ENCODE results near the gene PIK3R5.
"Not testable (repeated sequence)": the region's sequence is repeated elsewhere in the genome, so short reads cannot be mapped to it uniquely, and the experiment has no call there.

The PIK3R5 gene

DNA sequence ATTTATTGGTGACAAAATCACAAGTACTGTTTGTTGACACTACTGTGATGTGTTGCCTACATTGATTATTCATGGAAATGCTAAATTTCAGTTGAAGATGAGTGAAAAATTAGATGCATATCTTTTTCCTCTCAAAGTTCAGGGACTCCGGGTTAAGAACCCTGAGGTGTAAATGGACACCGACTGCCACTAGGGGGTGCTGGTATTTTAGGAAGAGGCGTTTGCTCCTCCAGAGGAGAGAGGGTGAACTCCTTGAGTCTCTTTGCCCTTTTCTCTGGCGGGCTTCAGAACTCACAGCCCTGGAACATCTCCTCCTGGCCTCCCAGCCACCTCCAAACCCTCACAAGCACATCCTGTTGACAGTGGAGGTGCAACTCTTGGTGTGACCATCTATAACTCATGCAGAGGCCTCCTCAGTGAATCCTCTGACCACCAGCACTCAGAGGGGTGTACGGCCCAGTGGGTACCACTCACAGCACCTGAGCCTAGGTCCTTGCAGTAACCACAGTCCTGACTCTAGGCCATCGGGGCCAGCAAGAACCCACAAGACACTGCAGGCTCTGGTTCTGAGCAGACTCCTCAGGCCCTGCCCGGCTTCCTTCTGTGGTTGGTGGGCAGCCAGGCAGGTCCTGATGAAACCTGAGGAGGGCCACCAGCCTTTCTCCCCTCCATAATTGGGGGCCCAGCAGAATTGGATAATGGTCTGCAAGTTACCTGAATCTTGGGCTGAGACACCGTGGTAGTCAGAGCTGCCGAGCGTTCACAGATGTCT, 26.2 kb upstream of the PIK3R5 start:
- Histone ChIP-seq H3K27ac (no peak overlapping the region), H3K36me3 (replicated peaks) (no peaks in the 10 kb centered on the region), H3K4me3 (ENCODE audit: low read depth, low read length) (no peak overlapping the region), H3K27me3 (replicated peaks) (no peaks in the 10 kb centered on the region)
- TF ChIP-seq, protein P1, sequence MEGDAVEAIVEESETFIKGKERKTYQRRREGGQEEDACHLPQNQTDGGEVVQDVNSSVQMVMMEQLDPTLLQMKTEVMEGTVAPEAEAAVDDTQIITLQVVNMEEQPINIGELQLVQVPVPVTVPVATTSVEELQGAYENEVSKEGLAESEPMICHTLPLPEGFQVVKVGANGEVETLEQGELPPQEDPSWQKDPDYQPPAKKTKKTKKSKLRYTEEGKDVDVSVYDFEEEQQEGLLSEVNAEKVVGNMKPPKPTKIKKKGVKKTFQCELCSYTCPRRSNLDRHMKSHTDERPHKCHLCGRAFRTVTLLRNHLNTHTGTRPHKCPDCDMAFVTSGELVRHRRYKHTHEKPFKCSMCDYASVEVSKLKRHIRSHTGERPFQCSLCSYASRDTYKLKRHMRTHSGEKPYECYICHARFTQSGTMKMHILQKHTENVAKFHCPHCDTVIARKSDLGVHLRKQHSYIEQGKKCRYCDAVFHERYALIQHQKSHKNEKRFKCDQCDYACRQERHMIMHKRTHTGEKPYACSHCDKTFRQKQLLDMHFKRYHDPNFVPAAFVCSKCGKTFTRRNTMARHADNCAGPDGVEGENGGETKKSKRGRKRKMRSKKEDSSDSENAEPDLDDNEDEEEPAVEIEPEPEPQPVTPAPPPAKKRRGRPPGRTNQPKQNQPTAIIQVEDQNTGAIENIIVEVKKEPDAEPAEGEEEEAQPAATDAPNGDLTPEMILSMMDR (IDR thresholded peaks at IDR 0.05; ENCODE audit: low read depth, low read length, missing control alignments) = peak; percentile 82
- peak; percentile 28 for DNase-seq
- in situ Hi-C loops (cut with HindIII; ENCODE audit: low pct_ligation_motif_present, low sequenced_read_pairs) = no loop called here

DNA sequence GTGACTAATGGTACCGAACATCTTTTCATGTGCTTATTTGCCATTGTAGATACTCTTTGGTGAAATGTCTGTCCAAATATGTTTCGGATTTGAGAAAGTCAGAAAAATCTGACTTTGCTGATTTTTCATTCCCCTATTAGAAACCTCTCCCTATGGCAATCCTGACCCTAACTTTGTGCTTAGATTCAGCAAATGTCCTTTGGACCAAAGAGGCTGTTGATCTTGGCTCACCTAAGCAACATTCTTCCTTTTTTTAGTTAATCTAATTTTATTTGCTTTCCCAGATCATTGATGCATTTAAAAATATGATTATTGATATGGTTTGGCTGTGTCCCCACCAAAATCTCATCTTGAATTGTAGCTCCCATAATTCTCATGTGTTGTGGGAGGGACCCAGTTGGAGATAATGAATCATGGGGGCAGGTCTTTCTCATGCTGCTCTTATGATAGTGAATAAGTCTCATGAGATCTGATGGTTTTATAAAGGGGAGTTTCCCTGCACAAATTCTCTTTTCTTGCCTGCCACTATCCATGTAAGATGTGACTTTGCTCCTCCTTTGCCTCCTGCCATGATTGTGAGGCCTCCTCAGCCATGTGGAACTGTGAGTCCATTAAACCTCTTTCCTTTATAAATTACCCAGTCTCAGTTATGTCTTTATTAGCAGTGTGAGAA, 22.9 kb upstream of the PIK3R5 start:
- H3K27ac ChIP-seq; H3K27me3 ChIP-seq (replicated peaks); H3K4me3 ChIP-seq (ENCODE audit: low read depth, low read length); DNase-seq; H3K36me3 ChIP-seq (replicated peaks); in situ Hi-C loops (cut with HindIII; ENCODE audit: low pct_ligation_motif_present, low sequenced_read_pairs): not testable (repeated sequence)

DNA sequence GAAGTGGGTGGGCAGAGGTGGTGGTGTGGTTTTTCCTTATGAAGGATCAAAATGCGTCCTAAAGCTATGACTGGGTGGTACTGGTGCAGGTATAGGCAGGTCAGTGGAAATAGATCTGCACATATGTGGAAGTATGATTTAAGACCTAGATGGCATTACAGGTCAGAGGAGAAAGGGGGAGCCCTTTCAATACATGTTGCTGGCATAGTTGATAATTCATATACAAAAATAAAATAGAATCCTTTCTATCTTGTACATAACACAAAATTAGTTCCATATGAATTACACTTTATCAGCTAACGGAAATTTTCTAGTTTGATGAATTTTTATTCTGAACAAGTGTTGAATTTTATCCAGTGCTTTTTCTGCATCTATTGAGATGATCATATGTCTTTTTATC, 20.8 kb upstream of the PIK3R5 start:
- Histone ChIP-seq H3K27ac (no peak overlapping the region), H3K4me3 (ENCODE audit: low read depth, low read length) (no peak overlapping the region), H3K36me3 (replicated peaks) (no peaks in the 10 kb centered on the region), H3K27me3 (replicated peaks) (no peaks in the 10 kb centered on the region)
- no peak for DNase-seq
- in situ Hi-C loops (cut with HindIII; ENCODE audit: low pct_ligation_motif_present, low sequenced_read_pairs) = no loop called here
- TF ChIP-seq, protein P1 (IDR thresholded peaks at IDR 0.05; ENCODE audit: low read depth, low read length, missing control alignments) = peak; percentile 3

DNA sequence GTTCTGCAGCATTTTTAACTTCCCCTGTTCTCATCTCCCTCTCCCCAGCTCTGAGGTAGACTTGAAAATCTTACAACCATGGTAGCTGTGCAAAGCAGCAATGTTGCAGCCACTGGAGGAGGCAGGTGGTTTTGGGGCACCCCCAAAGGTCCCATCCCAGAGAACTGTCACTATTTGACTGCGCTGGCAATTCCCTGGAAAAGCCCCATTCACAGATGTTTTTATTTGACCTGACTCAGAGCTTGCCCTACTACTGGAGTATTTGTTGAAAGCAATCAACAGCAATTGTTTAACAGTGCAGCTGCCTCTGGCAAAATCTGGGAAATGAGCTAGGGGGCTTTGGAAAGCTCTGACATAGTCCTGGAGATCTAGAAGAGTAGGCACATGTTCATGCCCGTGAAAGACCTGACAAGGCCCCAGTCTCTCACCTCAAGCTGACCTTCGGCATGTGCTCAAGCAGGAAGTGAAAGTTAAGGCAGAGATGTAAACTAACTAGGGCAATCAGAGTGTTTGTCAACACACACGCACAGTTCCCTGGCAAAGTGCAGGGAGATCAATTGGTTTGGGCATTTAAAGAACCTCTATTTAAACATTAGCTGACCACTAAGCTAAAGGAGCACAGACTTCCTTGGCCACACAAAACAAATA, 19.7 kb upstream of the PIK3R5 start:
- in situ Hi-C loops (cut with HindIII; ENCODE audit: low pct_ligation_motif_present, low sequenced_read_pairs) = no loop called here
- no peak overlapping the region for H3K4me3 ChIP-seq (ENCODE audit: low read depth, low read length)
- no peak for DNase-seq
- TF ChIP-seq, protein P1 (IDR thresholded peaks at IDR 0.05; ENCODE audit: low read depth, low read length, missing control alignments) = no peak
- no peak overlapping the region for H3K27ac ChIP-seq
- no peaks in the 10 kb centered on the region for H3K36me3 ChIP-seq (replicated peaks)
- H3K27me3 ChIP-seq (replicated peaks) = no peaks in the 10 kb centered on the region

DNA sequence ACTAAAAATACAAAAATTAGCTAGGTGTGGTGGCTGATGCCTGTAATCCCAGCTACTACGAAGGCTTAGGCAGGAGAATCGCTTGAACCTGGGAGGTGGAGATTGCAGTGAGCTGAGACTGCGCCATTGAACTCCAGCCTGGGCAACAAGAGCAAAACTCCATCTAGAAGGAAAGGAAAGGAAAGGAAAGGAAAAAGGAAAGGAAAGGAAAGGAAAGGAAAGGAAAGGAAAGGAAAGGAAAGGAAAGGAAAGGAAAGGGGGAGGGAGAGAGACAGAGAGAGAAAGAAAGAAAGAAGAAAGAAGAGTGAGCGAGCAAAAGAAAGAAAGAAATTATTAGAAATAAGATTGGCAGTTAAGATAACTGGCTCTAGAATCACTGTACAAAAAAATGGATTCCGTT, 18.7 kb upstream of the PIK3R5 start:
- H3K27ac ChIP-seq; DNase-seq; H3K4me3 ChIP-seq (ENCODE audit: low read depth, low read length); in situ Hi-C loops (cut with HindIII; ENCODE audit: low pct_ligation_motif_present, low sequenced_read_pairs); H3K27me3 ChIP-seq (replicated peaks); H3K36me3 ChIP-seq (replicated peaks): not testable (repeated sequence)

DNA sequence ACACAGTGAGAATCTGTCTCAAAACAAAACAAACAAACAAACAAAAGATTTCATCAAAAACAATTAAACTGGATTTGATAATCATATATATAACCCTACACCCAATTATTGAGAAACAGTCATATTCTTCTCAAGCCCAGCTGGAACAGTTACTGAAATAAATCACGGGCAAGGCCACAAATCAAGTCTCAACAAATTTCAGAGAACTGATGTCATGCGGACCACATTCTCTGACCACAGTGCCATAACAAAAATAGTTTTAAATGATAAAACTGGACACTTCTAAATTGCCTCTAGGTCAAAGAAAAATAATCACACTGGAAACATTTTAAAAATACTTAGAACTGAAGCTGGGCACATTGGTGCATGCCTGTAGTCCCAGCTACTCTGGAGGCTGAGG, 15.9 kb upstream of the PIK3R5 start:
- H3K27me3 ChIP-seq (replicated peaks) = no peaks in the 10 kb centered on the region
- no peak for DNase-seq
- H3K27ac ChIP-seq = no peak overlapping the region
- in situ Hi-C loops (cut with HindIII; ENCODE audit: low pct_ligation_motif_present, low sequenced_read_pairs) = no loop called here
- H3K4me3 ChIP-seq (ENCODE audit: low read depth, low read length) = no peak overlapping the region
- no peaks in the 10 kb centered on the region for H3K36me3 ChIP-seq (replicated peaks)
- TF ChIP-seq, protein P1 (IDR thresholded peaks at IDR 0.05; ENCODE audit: low read depth, low read length, missing control alignments) = no peak
